K562 (cell line): ENCODE data around the gene FOXS1. TPM values are rescaled to one million over a fixed set of nuclear protein-coding genes. Genes with fewer than 3 reads are reported as not detected.

Source experiments
- ARID2 ChIP-seq: fragments of 450-650 bp; IDR thresholded peaks from 2 replicates; pipeline ENCODE4 v1.6.1; 2017; ENCODE audit warnings: antibody characterized with exemption, mild to moderate bottlenecking
- BRD4 ChIP-seq: fragments of 200-600 bp; sonication (generic); IDR thresholded peaks from 2 replicates; pipeline ENCODE4 v1.6.1; 2017; ENCODE audit warnings: inconsistent platforms
- E2F3 ChIP-seq: fragments of 250-450 bp; sonication (Bioruptor Pico); IDR thresholded peaks from 2 replicates; pipeline ENCODE4 v1.4.0; 2020; ENCODE audit warnings: mild to moderate bottlenecking
- ETS2 ChIP-seq: IDR thresholded peaks from 2 replicates; pipeline ENCODE4 v1.6.1; 2016; ENCODE audit warnings: borderline replicate concordance, missing genetic modification characterization, mild to moderate bottlenecking, moderate library complexity, missing compliant biosample characterization; ENCODE audit not compliant: poor library complexity, severe bottlenecking
- KDM1A ChIP-seq, 2 experiments: fragments of 450-650 bp; IDR thresholded peaks; 2 replicates each; pipeline ENCODE4 v1.6.1; 2016; ENCODE audit warnings: mild to moderate bottlenecking in 2 of 2
- MEF2D ChIP-seq: conservative IDR thresholded peaks from 2 replicates; pipeline ENCODE4 v1.6.1; 2016; ENCODE audit warnings: low read depth, missing genetic modification characterization, missing compliant biosample characterization
- MYBL2 ChIP-seq, 2 experiments: fragments of 450-650 bp in 1 of 2; sonication (generic) in 1 of 2; formaldehyde crosslinking in 1 of 2; IDR thresholded peaks; 2 replicates each; pipeline versions ENCODE4 v1.6.1 to v1.8.1; 2017 to 2022; ENCODE audit warnings: borderline replicate concordance in 1 of 2, inconsistent platforms in 1 of 2, low read depth in 1 of 2, mild to moderate bottlenecking in 1 of 2, missing genetic modification reagents in 1 of 2, moderate library complexity in 1 of 2
- NR2F6 ChIP-seq: fragments of 450-650 bp; formaldehyde crosslinking; IDR thresholded peaks from 2 replicates; pipeline ENCODE4 v1.4.0; 2020; ENCODE audit warnings: mild to moderate bottlenecking
- RBM34 ChIP-seq: fragments of 200-400 bp; formaldehyde crosslinking; IDR thresholded peaks from 2 replicates; pipeline ENCODE4 v1.6.1; 2018; ENCODE audit warnings: low read length, borderline replicate concordance; ENCODE audit not compliant: insufficient read depth
- RHOXF2B ChIP-seq: fragments of 250-450 bp; sonication (Bioruptor Pico); conservative IDR thresholded peaks from 2 replicates; pipeline ENCODE4 v1.5.1; 2021
- TBL1XR1 ChIP-seq, 2 experiments: IDR thresholded peaks; 2 replicates each; pipeline ENCODE4 v1.6.1; 2012; ENCODE audit warnings: improper control_type of control experiment in 2 of 2, low read length in 2 of 2, mild to moderate bottlenecking in 1 of 2
- YY1 ChIP-seq, 3 experiments: IDR thresholded peaks; 2 replicates each; pipeline ENCODE4 v1.6.1; 2011; ENCODE audit warnings: low read length in 2 of 3, mild to moderate bottlenecking in 2 of 3, moderate library complexity in 2 of 3, borderline replicate concordance in 1 of 3, control low read depth in 1 of 3, low read depth in 1 of 3; ENCODE audit not compliant: insufficient read depth in 3 of 3, insufficient replicate concordance in 2 of 3, control insufficient read depth in 1 of 3, insufficient read length in 1 of 3; ENCODE audit errors: extremely low read depth in 1 of 3
- ZBTB8A ChIP-seq: fragments of 450-650 bp; IDR thresholded peaks from 2 replicates; pipeline ENCODE4 v1.6.1; 2018; ENCODE audit warnings: mild to moderate bottlenecking, moderate library complexity; ENCODE audit not compliant: partially characterized antibody
- ZNF3 ChIP-seq: fragments of 250-450 bp; sonication (Bioruptor Pico); IDR thresholded peaks from 2 replicates; pipeline ENCODE4 v1.5.0; 2021; ENCODE audit warnings: mild to moderate bottlenecking, moderate library complexity
- ZNF354B ChIP-seq: fragments of 250-450 bp; sonication (Bioruptor Pico); IDR thresholded peaks from 2 replicates; pipeline ENCODE4 v1.4.0; 2020
- polyA plus RNA-seq, 8 experiments: library from polyadenylated mRNA; depleted of rRNA in 4 of 8; stranded (reverse) in 5 of 8; unstranded in 3 of 8; fragments of >200 nt; fragmentation: Nextera tagmentation in 2 of 8; fragmentation: Illumina TruSeq in 1 of 8; extraction: Ambion mirVana in 2 of 8; extraction: Trizol in 1 of 8; gene quantifications; 2 replicates each; pipeline versions ENCODE4 v1.2.1 to v1.2.3, GENCODE V29; 2011 to 2014; ENCODE audit warnings: inconsistent platforms in 1 of 8, missing spikeins in 1 of 8
- total RNA-seq, 7 experiments: library from RNA; depleted of rRNA in 6 of 7; stranded (reverse); fragments of >200 nt in 6 of 7; fragmentation: Illumina TruSeq in 2 of 7; extraction: Trizol in 2 of 7; gene quantifications; 2 replicates each; pipeline versions ENCODE4 v1.2.1 to v1.2.3, GENCODE V29; 2011 to 2021; ENCODE audit warnings: low replicate concordance in 1 of 7
- TF ChIP-seq, protein P1 (sequence below): fragments of 250-450 bp; sonication (Bioruptor Pico); IDR thresholded peaks from 2 replicates; pipeline ENCODE4 v1.5.0; 2021
- TF ChIP-seq, protein P2 (sequence below): fragments of 250-450 bp; sonication (Bioruptor Pico); IDR thresholded peaks from 2 replicates; pipeline ENCODE4 v1.8.0; 2022; ENCODE audit warnings: inconsistent platforms
- TF ChIP-seq, protein P3 (sequence below): fragments of 450-650 bp; IDR thresholded peaks from 2 replicates; pipeline ENCODE4 v1.6.1; 2018; ENCODE audit not compliant: partially characterized antibody
- TF ChIP-seq, protein P4 (sequence below): fragments of 450-650 bp; IDR thresholded peaks from one replicate; pipeline ENCODE4 v1.6.1; 2018; ENCODE audit warnings: mild to moderate bottlenecking, moderate library complexity; ENCODE audit not compliant: partially characterized antibody

FOXS1 gene
- total and polyA plus RNA-seq, 9 of the 15 experiments (the other 6 are each of a cell fraction or from before 2014, with no cell fraction given): not detected

DNA sequence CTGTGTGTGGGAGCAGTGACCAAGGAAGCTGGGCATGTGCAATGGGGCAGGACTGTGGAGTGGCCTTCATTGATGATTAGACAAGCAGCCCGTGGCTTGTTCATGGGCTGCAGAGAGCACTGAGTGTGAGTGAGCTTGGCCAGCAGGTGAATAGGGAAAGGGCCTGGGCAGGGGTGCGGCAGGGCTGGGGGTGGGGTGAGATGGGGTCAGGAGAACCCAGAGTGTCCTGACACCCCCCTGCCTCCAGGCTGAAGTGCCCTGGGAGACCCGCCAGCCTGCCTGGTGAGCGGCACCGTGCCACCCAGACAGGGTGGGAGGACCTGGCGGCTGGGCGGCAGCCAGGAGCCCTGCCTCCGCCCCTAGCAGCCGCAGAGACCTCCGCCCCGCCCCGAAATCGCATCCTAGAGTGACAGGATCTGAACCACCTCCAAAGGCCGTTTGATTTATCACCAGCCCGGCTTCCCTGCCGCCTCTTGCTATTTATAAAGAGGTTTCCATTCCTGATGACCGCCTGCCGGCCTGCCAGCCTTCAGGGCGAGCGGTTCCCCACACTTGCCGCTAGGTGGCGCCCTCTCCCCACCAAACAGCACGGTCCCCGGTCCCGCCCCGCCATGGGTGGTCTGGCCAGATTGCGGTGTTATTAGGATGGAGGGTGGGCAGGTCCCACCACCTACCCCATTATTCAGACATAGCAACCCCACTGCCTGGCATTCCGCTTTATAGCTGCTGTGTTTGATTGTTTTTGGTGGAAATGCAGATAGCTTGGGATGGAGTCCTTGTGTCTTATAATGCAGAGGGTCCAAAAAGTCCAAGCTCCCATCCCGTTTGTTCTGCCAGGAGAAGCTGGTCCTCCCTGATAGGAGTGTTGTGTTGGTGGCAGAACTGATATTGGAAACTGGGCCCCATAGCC lies 22.7 kb downstream of the FOXS1 start (continued):
- TF ChIP-seq, protein P1, sequence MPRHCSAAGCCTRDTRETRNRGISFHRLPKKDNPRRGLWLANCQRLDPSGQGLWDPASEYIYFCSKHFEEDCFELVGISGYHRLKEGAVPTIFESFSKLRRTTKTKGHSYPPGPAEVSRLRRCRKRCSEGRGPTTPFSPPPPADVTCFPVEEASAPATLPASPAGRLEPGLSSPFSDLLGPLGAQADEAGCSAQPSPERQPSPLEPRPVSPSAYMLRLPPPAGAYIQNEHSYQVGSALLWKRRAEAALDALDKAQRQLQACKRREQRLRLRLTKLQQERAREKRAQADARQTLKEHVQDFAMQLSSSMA (CRISPR knock-in tag): no peak
- peak in 2 of 3 experiments; percentile 26 to 29 for TF ChIP-seq YY1 (IDR thresholded peaks at IDR 0.05; ENCODE audit: borderline replicate concordance in 1 of 3, control insufficient read depth in 1 of 3, extremely low read depth in 1 of 3, insufficient read depth in 3 of 3, insufficient read length in 1 of 3, insufficient replicate concordance in 2 of 3, low read depth in 1 of 3, low read length in 2 of 3)
- no peak for TF ChIP-seq ZNF354B (CRISPR knock-in tag)
- no peak for TF ChIP-seq RBM34
- TF ChIP-seq KDM1A (IDR thresholded peaks at IDR 0.05): peak; percentile 20 to 38; a peak in 1 of 4 replicates
- TF ChIP-seq TBL1XR1 (IDR thresholded peaks at IDR 0.05; ENCODE audit: low read length in 2 of 2): 0 out of 4 replicates have a peak, but pooled peaks of 1 of the 2 experiments have one; percentile 53
- TF ChIP-seq MEF2D: no peak
- no peak for TF ChIP-seq ZBTB8A
- TF ChIP-seq BRD4: no peak
- TF ChIP-seq NR2F6 (CRISPR knock-in tag): no peak
- no peak for TF ChIP-seq RHOXF2B (CRISPR knock-in tag)
- peak; percentile 82 for TF ChIP-seq ARID2
- no peak for TF ChIP-seq E2F3 (CRISPR knock-in tag)
- TF ChIP-seq, protein P2, sequence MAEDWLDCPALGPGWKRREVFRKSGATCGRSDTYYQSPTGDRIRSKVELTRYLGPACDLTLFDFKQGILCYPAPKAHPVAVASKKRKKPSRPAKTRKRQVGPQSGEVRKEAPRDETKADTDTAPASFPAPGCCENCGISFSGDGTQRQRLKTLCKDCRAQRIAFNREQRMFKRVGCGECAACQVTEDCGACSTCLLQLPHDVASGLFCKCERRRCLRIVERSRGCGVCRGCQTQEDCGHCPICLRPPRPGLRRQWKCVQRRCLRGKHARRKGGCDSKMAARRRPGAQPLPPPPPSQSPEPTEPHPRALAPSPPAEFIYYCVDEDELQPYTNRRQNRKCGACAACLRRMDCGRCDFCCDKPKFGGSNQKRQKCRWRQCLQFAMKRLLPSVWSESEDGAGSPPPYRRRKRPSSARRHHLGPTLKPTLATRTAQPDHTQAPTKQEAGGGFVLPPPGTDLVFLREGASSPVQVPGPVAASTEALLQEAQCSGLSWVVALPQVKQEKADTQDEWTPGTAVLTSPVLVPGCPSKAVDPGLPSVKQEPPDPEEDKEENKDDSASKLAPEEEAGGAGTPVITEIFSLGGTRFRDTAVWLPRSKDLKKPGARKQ (CRISPR knock-in tag): no peak
- TF ChIP-seq, protein P3, sequence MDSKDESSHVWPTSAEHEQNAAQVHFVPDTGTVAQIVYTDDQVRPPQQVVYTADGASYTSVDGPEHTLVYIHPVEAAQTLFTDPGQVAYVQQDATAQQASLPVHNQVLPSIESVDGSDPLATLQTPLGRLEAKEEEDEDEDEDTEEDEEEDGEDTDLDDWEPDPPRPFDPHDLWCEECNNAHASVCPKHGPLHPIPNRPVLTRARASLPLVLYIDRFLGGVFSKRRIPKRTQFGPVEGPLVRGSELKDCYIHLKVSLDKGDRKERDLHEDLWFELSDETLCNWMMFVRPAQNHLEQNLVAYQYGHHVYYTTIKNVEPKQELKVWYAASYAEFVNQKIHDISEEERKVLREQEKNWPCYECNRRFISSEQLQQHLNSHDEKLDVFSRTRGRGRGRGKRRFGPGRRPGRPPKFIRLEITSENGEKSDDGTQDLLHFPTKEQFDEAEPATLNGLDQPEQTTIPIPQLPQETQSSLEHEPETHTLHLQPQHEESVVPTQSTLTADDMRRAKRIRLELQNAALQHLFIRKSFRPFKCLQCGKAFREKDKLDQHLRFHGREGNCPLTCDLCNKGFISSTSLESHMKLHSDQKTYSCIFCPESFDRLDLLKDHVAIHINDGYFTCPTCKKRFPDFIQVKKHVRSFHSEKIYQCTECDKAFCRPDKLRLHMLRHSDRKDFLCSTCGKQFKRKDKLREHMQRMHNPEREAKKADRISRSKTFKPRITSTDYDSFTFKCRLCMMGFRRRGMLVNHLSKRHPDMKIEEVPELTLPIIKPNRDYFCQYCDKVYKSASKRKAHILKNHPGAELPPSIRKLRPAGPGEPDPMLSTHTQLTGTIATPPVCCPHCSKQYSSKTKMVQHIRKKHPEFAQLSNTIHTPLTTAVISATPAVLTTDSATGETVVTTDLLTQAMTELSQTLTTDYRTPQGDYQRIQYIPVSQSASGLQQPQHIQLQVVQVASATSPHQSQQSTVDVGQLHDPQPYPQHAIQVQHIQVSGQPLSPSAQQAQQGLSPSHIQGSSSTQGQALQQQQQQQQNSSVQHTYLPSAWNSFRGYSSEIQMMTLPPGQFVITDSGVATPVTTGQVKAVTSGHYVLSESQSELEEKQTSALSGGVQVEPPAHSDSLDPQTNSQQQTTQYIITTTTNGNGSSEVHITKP: no peak
- TF ChIP-seq MYBL2 (IDR thresholded peaks at IDR 0.05; ENCODE audit: low read depth): no peak
- TF ChIP-seq MYBL2 (CRISPR knock-in tag; IDR thresholded peaks at IDR 0.05; ENCODE audit: borderline replicate concordance): no peak
- no peak for TF ChIP-seq ZNF3 (CRISPR knock-in tag)
- TF ChIP-seq, protein P4, sequence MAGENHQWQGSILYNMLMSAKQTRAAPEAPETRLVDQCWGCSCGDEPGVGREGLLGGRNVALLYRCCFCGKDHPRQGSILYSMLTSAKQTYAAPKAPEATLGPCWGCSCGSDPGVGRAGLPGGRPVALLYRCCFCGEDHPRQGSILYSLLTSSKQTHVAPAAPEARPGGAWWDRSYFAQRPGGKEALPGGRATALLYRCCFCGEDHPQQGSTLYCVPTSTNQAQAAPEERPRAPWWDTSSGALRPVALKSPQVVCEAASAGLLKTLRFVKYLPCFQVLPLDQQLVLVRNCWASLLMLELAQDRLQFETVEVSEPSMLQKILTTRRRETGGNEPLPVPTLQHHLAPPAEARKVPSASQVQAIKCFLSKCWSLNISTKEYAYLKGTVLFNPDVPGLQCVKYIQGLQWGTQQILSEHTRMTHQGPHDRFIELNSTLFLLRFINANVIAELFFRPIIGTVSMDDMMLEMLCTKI: no peak
- TF ChIP-seq ETS2 (tag): no peak
